ENCODE data around the gene NECAB2.

The NECAB2 gene

GRCh38 chr16:83952940-83953795 lies 14.9 kb upstream of the NECAB2 start, which contains the start of gene OSGIN1:
OSGIN1 (plus strand) TSS chr16:83953240; CDS start chr16:83957672, 4,432 bp downstream.
- FAIRE-seq: no peak

GRCh38 chr16:83953796-83954576 lies 14.1 kb upstream of the NECAB2 start:
- FAIRE-seq: no peak

GRCh38 chr16:83954577-83955016 lies 13.4 kb upstream of the NECAB2 start:
- FAIRE-seq: no peak

- FAIRE-seq: no peak
These were observed 12.6 kb upstream of the NECAB2 start for GRCh38 chr16:83955218-83956130.

DNA sequence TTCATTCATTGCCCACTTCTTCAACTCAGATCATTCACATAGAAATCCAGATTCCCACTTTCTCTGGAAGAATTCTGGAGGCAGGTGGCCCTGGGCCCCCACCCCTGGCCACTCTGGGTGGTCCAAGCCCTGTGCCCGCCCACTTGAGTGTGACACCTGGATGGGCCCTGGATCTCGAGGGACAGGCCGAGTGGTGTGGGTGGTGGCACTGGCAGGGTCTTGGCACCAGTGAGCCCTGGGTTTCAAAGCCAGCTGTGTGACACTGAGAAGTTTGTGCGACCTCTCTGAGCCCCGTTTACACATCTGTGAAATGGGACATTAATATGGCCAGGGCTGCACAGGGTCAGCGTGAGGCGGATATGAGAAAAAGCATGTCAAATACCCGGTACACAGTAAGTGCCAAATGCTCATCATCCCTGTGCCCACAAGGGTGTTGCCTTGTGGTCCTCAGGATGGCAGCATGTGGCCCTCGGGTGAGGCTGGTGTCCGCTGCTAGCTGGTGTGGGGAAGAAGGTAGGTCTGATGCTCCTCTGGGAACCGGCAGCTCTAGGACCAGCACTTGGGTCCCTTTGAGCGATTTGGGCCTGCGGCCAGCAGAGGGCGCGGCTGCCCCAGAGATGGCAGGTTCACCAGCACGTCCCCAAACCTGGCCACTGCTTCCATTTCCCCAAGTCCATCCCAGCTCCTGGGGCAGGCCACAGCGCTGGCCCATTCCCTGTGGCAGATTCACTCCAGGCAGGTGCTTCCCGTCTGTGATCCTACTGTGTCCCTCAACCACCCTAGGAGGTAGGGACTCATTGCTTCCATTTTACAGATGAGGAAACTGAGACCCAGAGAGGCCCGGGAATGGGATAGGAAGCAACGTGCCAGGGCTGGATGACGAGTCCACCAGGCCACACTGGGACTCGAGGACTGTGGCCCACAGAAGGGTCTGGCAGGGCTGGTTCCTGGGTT lies 11.4 kb upstream of the NECAB2 start:
- no peak for FAIRE-seq

GRCh38 chr16:83957296-83957855 lies 10.7 kb upstream of the NECAB2 start:
- no peak for FAIRE-seq

GRCh38 chr16:83958137-83958845 lies 9.8 kb upstream of the NECAB2 start:
- FAIRE-seq: no peak

DNA sequence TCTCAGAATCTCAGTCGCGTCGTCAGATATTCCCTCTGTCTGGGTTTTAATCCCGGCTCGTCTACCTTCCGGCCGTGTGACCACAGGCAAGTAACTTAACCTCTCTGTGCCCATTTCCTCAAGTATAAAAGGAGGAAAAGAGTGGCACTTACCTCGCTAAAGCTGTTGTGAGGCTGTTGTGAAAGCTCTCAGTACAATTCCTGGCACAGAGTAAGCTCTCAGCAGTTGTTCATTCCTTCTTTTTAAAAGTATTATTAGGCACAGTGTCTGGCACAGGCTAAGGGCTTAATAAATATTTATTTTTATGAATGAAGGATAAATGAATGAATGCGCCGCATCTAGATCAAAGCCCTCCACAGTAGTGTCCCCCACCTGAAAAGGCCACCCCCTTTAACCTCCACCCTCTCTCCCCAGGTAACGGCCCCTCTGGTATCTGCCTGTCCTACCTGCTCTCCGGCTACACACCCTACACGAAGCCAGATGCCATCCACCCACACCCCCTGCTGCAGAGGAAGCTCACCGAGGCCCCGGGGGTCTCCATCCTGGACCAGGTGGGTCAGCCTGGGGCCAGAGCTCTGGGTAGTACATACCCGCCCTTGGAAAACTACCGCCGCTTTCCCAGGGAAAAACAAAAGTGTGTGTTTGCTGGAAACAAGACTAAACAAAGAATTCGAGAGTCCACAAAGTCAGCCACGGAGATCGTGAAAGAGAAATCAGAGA lies 9.0 kb upstream of the NECAB2 start:
- FAIRE-seq: no peak

- FAIRE-seq: no peak
These were observed 8.2 kb upstream of the NECAB2 start for GRCh38 chr16:83959656-83960434.

GRCh38 chr16:83960521-83961249 lies 7.4 kb upstream of the NECAB2 start:
- FAIRE-seq: no peak

DNA sequence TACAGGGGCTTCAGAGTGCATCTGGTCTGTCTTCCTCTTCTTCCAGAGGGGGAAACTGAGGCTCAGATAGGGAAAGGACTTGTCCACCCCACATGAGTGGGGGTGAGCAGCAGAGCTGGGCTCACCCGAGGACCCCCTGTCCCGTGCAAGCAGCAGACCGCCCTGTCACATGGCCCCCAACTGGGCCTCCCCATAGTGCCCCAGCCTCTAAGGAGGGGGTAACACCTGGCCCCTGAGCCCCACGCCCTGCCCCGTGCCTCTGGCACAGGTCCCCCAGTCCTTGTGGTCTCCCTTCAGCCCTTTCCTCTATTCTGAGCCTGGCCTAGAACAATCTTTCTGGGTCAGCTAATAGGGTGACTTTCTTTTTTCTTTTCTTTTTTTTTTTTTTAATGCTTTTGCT lies 6.5 kb upstream of the NECAB2 start:
- no peak for FAIRE-seq

- FAIRE-seq: no peak
These were observed 4.5 kb upstream of the NECAB2 start for GRCh38 chr16:83963277-83964119.

DNA sequence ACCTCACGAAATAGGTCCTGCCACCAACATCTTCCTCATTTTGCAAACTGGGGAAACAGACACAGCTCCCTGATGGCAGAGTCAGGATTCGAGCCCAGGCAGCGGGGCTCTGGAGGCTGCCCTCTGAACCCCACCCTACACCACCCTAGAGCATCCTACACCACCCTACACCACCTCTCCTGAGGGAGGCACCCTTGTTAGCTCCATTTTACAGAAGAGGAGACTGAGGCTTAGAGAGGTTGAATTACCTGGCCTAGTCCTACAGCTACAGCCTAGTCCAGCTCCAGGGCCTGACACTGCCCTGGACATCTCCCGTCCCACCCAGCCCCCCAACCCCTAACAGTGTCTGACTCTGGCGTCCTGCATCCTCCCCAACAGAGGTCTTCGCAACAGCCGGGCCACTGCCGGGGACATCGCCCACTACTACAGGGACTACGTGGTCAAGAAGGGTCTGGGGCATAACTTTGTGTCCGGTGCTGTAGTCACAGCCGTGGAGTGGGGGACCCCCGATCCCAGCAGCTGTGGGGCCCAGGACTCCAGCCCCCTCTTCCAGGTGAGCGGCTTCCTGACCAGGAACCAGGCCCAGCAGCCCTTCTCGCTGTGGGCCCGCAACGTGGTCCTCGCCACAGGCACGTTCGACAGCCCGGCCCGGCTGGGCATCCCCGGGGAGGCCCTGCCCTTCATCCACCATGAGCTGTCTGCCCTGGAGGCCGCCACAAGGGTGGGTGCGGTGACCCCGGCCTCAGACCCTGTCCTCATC lies 3.2 kb upstream of the NECAB2 start:
- FAIRE-seq: no peak

DNA sequence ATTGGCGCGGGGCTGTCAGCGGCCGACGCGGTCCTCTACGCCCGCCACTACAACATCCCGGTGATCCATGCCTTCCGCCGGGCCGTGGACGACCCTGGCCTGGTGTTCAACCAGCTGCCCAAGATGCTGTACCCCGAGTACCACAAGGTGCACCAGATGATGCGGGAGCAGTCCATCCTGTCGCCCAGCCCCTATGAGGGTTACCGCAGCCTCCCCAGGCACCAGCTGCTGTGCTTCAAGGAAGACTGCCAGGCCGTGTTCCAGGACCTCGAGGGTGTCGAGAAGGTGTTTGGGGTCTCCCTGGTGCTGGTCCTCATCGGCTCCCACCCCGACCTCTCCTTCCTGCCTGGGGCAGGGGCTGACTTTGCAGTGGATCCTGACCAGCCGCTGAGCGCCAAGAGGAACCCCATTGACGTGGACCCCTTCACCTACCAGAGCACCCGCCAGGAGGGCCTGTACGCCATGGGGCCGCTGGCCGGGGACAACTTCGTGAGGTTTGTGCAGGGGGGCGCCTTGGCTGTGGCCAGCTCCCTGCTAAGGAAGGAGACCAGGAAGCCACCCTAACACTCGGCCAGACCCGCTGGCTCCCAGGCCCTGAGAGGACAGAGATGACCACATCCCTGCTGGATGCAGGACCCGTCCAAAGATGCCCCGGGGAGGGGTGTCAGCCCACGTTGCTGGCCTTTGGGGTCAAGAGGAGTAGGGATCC lies 2.4 kb upstream of the NECAB2 start:
- no peak for FAIRE-seq

- no peak for FAIRE-seq
These were observed 1.8 kb upstream of the NECAB2 start for GRCh38 chr16:83966153-83966696.

- no peak for FAIRE-seq
These were observed 953 bp upstream of the NECAB2 start for GRCh38 chr16:83967091-83967490.
